ENCODE measurements around the gene SLC4A8.

SLC4A8 gene

GRCh38 chr12:51424662-51425539 is at the start of gene SLC4A8:
TSS of gene SLC4A8 (plus strand) at chr12:51424831. CDS start at chr12:51424988, 157 bp downstream.
- DNase-seq = peak; percentile 82

GRCh38 chr12:51374856-51375255 is 49.8 kb upstream of the SLC4A8 start:
- no peak for DNase-seq

GRCh38 chr12:51377099-51377984 is 47.3 kb upstream of the SLC4A8 start:
- DNase-seq = no peak

- DNase-seq = no peak
Observed at GRCh38 chr12:51378749-51379148, 45.9 kb upstream of the SLC4A8 start.

- DNase-seq = no peak
Observed at GRCh38 chr12:51379571-51379970, 45.1 kb upstream of the SLC4A8 start.

GRCh38 chr12:51381226-51382079 is 43.2 kb upstream of the SLC4A8 start:
- DNase-seq = no peak

- DNase-seq = no peak
Observed at GRCh38 chr12:51382173-51382572, 42.5 kb upstream of the SLC4A8 start.

GRCh38 chr12:51383269-51383905 is 41.2 kb upstream of the SLC4A8 start:
- no peak for DNase-seq

GRCh38 chr12:51386351-51386750 is 38.3 kb upstream of the SLC4A8 start:
- no peak for DNase-seq

- peak; percentile 34 for DNase-seq
Observed at GRCh38 chr12:51388069-51388799, 36.4 kb upstream of the SLC4A8 start.

- no peak for DNase-seq
Observed at GRCh38 chr12:51388846-51389245, 35.8 kb upstream of the SLC4A8 start.

- peak; percentile 48 for DNase-seq
Observed at GRCh38 chr12:51389302-51389999, 35.2 kb upstream of the SLC4A8 start.

- no peak for DNase-seq
Observed at GRCh38 chr12:51390457-51390856, 34.2 kb upstream of the SLC4A8 start.

- no peak for DNase-seq
Observed at GRCh38 chr12:51390891-51391282, 33.7 kb upstream of the SLC4A8 start.

GRCh38 chr12:51391283-51392123 is 33.1 kb upstream of the SLC4A8 start, which contains the start of gene GALNT6:
TSS of gene GALNT6 (minus strand) at chr12:51391406. CDS start at chr12:51379781, 11,625 bp downstream.
- no peak for DNase-seq

GRCh38 chr12:51392556-51393237 is 31.9 kb upstream of the SLC4A8 start:
- no peak for DNase-seq

- DNase-seq = peak; percentile 99
Observed at GRCh38 chr12:51393676-51394545, 30.7 kb upstream of the SLC4A8 start.
